GM23248 (cell line): ENCODE results near the gene SEC22C. TPM values are rescaled to one million over a fixed set of nuclear protein-coding genes. Genes with fewer than 3 reads are reported as not detected.
"Not testable (repeated sequence)": the region's sequence is repeated elsewhere in the genome, so short reads cannot be mapped to it uniquely, and the experiment has no call there.

Experiments
- DNase-seq: peaks from one replicate; pipeline ENCODE4 v3.0.0-alpha.2; 2015
- H2AFZ ChIP-seq: fragments of 200-600 bp; sonication (generic); 2 replicates; pipeline ENCODE4 v1.6.1; 2016; ENCODE audit warnings: antibody characterized with exemption
- H3F3A ChIP-seq: fragments of 200-600 bp; sonication (generic); 2 replicates; pipeline ENCODE4 v1.6.1; 2016; ENCODE audit warnings: mild to moderate bottlenecking, antibody characterized with exemption, mixed run types; ENCODE audit not compliant: insufficient read depth
- H3K27ac ChIP-seq: fragments of 200-600 bp; sonication (generic); 2 replicates; pipeline ENCODE4 v1.5.1; 2016; ENCODE audit warnings: mild to moderate bottlenecking
- H3K27me3 ChIP-seq: fragments of 200-600 bp; sonication (generic); replicated peaks from 2 replicates; pipeline ENCODE4 v1.6.1; 2016; ENCODE audit warnings: mild to moderate bottlenecking; ENCODE audit not compliant: insufficient read depth
- H3K36me3 ChIP-seq: fragments of 200-600 bp; sonication (generic); 2 replicates; pipeline ENCODE4 v1.6.1; 2016; ENCODE audit warnings: low read depth, mild to moderate bottlenecking
- H3K4me1 ChIP-seq: fragments of 200-600 bp; sonication (generic); 2 replicates; pipeline ENCODE4 v1.6.1; 2016; ENCODE audit warnings: mild to moderate bottlenecking; ENCODE audit not compliant: insufficient read depth
- H3K4me2 ChIP-seq: fragments of 200-600 bp; sonication (generic); one replicate; pipeline ENCODE4 v1.6.1; 2016; ENCODE audit warnings: mild to moderate bottlenecking; ENCODE audit not compliant: unreplicated experiment
- H3K4me3 ChIP-seq: fragments of 200-600 bp; sonication (generic); 2 replicates; pipeline ENCODE4 v1.5.1; 2016; ENCODE audit warnings: mild to moderate bottlenecking
- H3K79me2 ChIP-seq: fragments of 200-600 bp; sonication (generic); 2 replicates; pipeline ENCODE4 v1.6.1; 2016; ENCODE audit warnings: mild to moderate bottlenecking; ENCODE audit not compliant: insufficient read depth
- H3K9ac ChIP-seq: fragments of 200-600 bp; sonication (generic); 2 replicates; pipeline ENCODE4 v1.6.1; 2016; ENCODE audit warnings: mild to moderate bottlenecking
- H3K9me2 ChIP-seq: fragments of 200-600 bp; sonication (generic); 2 replicates; pipeline ENCODE4 v1.6.1; 2016; ENCODE audit warnings: mixed run types, mild to moderate bottlenecking, moderate library complexity; ENCODE audit not compliant: insufficient read depth
- H3K9me3 ChIP-seq: fragments of 200-600 bp; sonication (generic); one replicate; pipeline ENCODE4 v1.6.1; 2017; ENCODE audit warnings: low read depth
- H4K20me1 ChIP-seq: fragments of 200-600 bp; sonication (generic); 2 replicates; pipeline ENCODE4 v1.6.0; 2016; ENCODE audit not compliant: insufficient read depth
- EZH2 ChIP-seq: fragments of 200-600 bp; sonication (generic); IDR thresholded peaks from 2 replicates; pipeline ENCODE4 v1.6.1; 2018; ENCODE audit warnings: antibody characterized with exemption, mild to moderate bottlenecking; ENCODE audit not compliant: insufficient read depth, poor library complexity, severe bottlenecking
- EZH2phosphoT487 ChIP-seq: fragments of 200-600 bp; sonication (generic); IDR thresholded peaks from 2 replicates; pipeline ENCODE4 v1.6.1; 2018; ENCODE audit warnings: antibody characterized with exemption, moderate library complexity, mild to moderate bottlenecking, low read depth; ENCODE audit not compliant: insufficient read depth
- WGBS, 2 experiments: methylation state at CpG; one replicate each; pipeline ENCODE4 v1.1.6; 2015 to 2017; ENCODE audit warnings: low lambda C conversion rate in 2 of 2, low coverage in 1 of 2; ENCODE audit errors: missing lambda C conversion rate in 2 of 2; 5-methylcytosine and 5-hydroxymethylcytosine counted together
- in situ Hi-C: fragments of 300-500 bp; cut with MboI; formaldehyde crosslinking; loops from 2 replicates; pipeline ENCODE4 v1.15.0; 2020
- polyA plus RNA-seq: library from polyadenylated mRNA; unstranded; fragments of >200 nt; fragmentation: Nextera tagmentation; extraction: Ambion mirVana; gene quantifications from 2 replicates; pipeline ENCODE4 v1.2.1, GENCODE V29; 2016
- total RNA-seq: library from RNA; depleted of rRNA; stranded (reverse); fragments of >200 nt; shearing (Covaris generic); gene quantifications from 2 replicates; pipeline ENCODE4 v1.2.3, GENCODE V29; 2014

SEC22C gene
- total and polyA plus RNA-seq, 2 experiments from 2014 or later: 55.9 to 67.3 TPM

- peak overlapping the region; percentile 86 for H3K4me2 ChIP-seq
- peaks cover 20% of the 10 kb centered on the region; the same call in 1 of the 2 replicates for H4K20me1 ChIP-seq
- H3F3A ChIP-seq: peaks cover 29% of the 10 kb centered on the region
- TF ChIP-seq EZH2phosphoT487 (no peak), EZH2 (no peak)
- H3K4me3 ChIP-seq: peak overlapping the region; percentile 96
- no peak overlapping the region for H2AFZ ChIP-seq
- 51 to 53% methylated on average over 9 of the region's 9 CpGs for WGBS, 2 experiments
- H3K79me2 ChIP-seq: peaks cover 80% of the 10 kb centered on the region
- peak overlapping the region; percentile 99 for H3K9ac ChIP-seq
- no peaks in the 10 kb centered on the region for H3K9me2 ChIP-seq
- H3K27ac ChIP-seq: peak overlapping the region; percentile 98
- no peaks in the 10 kb centered on the region for H3K9me3 ChIP-seq
- no peaks in the 10 kb centered on the region for H3K27me3 ChIP-seq
- in situ Hi-C loops: no loop called here
- H3K36me3 ChIP-seq: peaks cover 10% of the 10 kb centered on the region
- peaks cover 36% of the 10 kb centered on the region for H3K4me1 ChIP-seq
- DNase-seq: peak; percentile 54
Observed at GRCh38 chr3:42601896-42602581, 20.3 kb upstream of the SEC22C start.

- H3K36me3 ChIP-seq: peaks cover 6% of the 10 kb centered on the region
- TF ChIP-seq EZH2 (no peak), EZH2phosphoT487 (no peak)
- peak overlapping the region; percentile 99 for H3K9ac ChIP-seq
- 0% methylated on average over 26 to 29 of the region's 31 CpGs for WGBS, 2 experiments
- peak overlapping the region; percentile 96 for H3K4me3 ChIP-seq
- H3K27ac ChIP-seq: peak overlapping the region; percentile 98
- peaks cover 34% of the 10 kb centered on the region for H3K4me1 ChIP-seq
- no peaks in the 10 kb centered on the region for H3K9me2 ChIP-seq
- in situ Hi-C loops: no loop called here
- peak overlapping the region; percentile 86 for H3K4me2 ChIP-seq
- H3F3A ChIP-seq: peaks cover 29% of the 10 kb centered on the region
- no peaks in the 10 kb centered on the region for H3K9me3 ChIP-seq
- H3K27me3 ChIP-seq: no peaks in the 10 kb centered on the region
- peak; percentile 90 for DNase-seq
- peaks cover 78% of the 10 kb centered on the region for H3K79me2 ChIP-seq
- peak overlapping the region; percentile 99 for H2AFZ ChIP-seq
- peaks cover 20% of the 10 kb centered on the region; the same call in 1 of the 2 replicates for H4K20me1 ChIP-seq
Observed at GRCh38 chr3:42600958-42601675, 19.4 kb upstream of the SEC22C start.

GRCh38 chr3:42600111-42600957, 18.6 kb upstream of the SEC22C start, which contains the start of gene NKTR:
NKTR (plus strand) TSS chr3:42600686; CDS start chr3:42601007, 321 bp downstream.
- TF ChIP-seq EZH2: no peak
- no peak for TF ChIP-seq EZH2phosphoT487

GRCh38 chr3:42597098-42597497, 15.3 kb upstream of the SEC22C start:
- DNase-seq, H3K27me3 ChIP-seq, H3K9me3 ChIP-seq, H3K27ac ChIP-seq, H3K9ac ChIP-seq, H4K20me1 ChIP-seq, H2AFZ ChIP-seq, H3K4me1 ChIP-seq, in situ Hi-C loops, H3K4me2 ChIP-seq, H3K9me2 ChIP-seq, H3K4me3 ChIP-seq: not testable (repeated sequence)
- H3K36me3 ChIP-seq: peaks cover 16% of the 10 kb centered on the region; the same call in 1 of the 2 replicates
- WGBS, 2 experiments: 94 to 95% methylated on average over 7 of the region's 7 CpGs
- peaks cover 28% of the 10 kb centered on the region for H3F3A ChIP-seq
- H3K79me2 ChIP-seq: peaks cover 78% of the 10 kb centered on the region

More at GRCh38 chr3:42600111-42600957, 18.6 kb upstream of the SEC22C start, which contains the start of gene NKTR:
- Histone ChIP-seq H3K4me2 (peak within 1 kb of the TSS; percentile 86), H3K79me2 (peaks cover 78% of the 10 kb centered on the region), H3K9ac (peak within 1 kb of the TSS; percentile 99), H3K4me3 (peak within 1 kb of the TSS; percentile 96), H3K36me3 (peaks cover 7% of the 10 kb centered on the region), H3K9me3 (no peaks in the 10 kb centered on the region), H2AFZ (peak within 1 kb of the TSS; percentile 99), H3K9me2 (no peaks in the 10 kb centered on the region), H3K27me3 (no peaks in the 10 kb centered on the region), H3K4me1 (peaks cover 26% of the 10 kb centered on the region), H3K27ac (peak within 1 kb of the TSS; percentile 98), H4K20me1 (peaks cover 16% of the 10 kb centered on the region; the same call in 1 of the 2 replicates), H3F3A (peaks cover 27% of the 10 kb centered on the region)
- 0 to 2% methylated on average over 38 to 72 of the region's 76 CpGs for WGBS, 2 experiments
- in situ Hi-C loops: no loop called here
- DNase-seq: peak; percentile 97
